ENCODE measurements around the gene OSTM1. TPM values are rescaled to one million over a fixed set of nuclear protein-coding genes. Genes with fewer than 3 reads are reported as not detected.

Gene OSTM1
- total and polyA plus RNA-seq, 2 of the 13 experiments (the other 11 are each of a cell fraction or from before 2014, with no cell fraction given) = 8.7 to 20.5 TPM

Small RNAs within 50 kb of the gene (small RNA-seq; reads per million reads assigned to genes)
- 0 reads per million in 3 experiments for gene RF00019 (ENCODE audit: insufficient read depth in 2 of 3, insufficient read length in 3 of 3, low read depth in 2 of 3, low replicate concordance in 1 of 3)

Other genes with a start within 250 kb of the OSTM1 start
- gene SEC63, start 116.5 kb downstream of the OSTM1 start, total RNA-seq (2016; rRNA removed; fragmentation: Illumina TruSeq; extraction: Trizol) = 17.5 and 20.2 TPM in 2 replicates
- 29.6 and 45.9 TPM in 2 replicates for gene SEC63, start 116.5 kb downstream of the OSTM1 start, polyA plus RNA-seq (2011; rRNA removed)
- not detected in 2 replicates for gene NR2E1, start 91.3 kb upstream of the OSTM1 start, total RNA-seq (2016; rRNA removed; fragmentation: Illumina TruSeq; extraction: Trizol)
- not detected in 2 replicates for gene NR2E1, start 91.3 kb upstream of the OSTM1 start, polyA plus RNA-seq (2011; rRNA removed)
- 84.9 and 111 TPM in 2 replicates for gene SNX3, start 186.3 kb upstream of the OSTM1 start, total RNA-seq (2016; rRNA removed; fragmentation: Illumina TruSeq; extraction: Trizol)
- 161 and 226 TPM in 2 replicates for gene SNX3, start 186.3 kb upstream of the OSTM1 start, polyA plus RNA-seq (2011; rRNA removed)
- 14.0 and 18.1 TPM in 2 replicates for gene AFG1L, start 220.3 kb upstream of the OSTM1 start, total RNA-seq (2016; rRNA removed; fragmentation: Illumina TruSeq; extraction: Trizol)
- 1.3 and 3.1 TPM in 2 replicates for gene AFG1L, start 220.3 kb upstream of the OSTM1 start, polyA plus RNA-seq (2011; rRNA removed)